Measurements from ENCODE around the gene USP13. TPM values are rescaled to one million over a fixed set of nuclear protein-coding genes. Genes with fewer than 3 reads are reported as not detected.

The USP13 gene
- total and polyA plus RNA-seq, 2 donors (not counting 1 experiment from before 2014, with no cell fraction given): 1.9 to 13.2 TPM

DNA sequence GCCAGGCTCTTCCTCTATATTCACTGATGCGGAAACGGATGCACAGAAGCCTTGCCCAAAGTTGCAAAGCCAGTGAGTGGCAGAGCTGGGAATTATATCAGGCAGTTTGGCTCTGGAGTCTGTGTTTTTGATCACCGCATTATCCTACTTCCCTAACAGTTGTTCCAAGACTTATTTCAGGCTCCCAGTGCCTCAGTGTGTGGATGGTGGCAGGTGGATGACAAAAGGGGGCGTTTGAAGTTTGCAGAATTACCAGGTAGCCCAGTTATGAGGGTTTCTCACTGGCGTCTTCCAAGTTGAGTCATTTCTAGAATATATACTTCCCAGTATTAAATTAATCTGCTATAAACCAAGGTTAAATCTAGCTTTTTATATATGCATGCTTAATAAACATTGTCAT is 81.0 kb downstream of the USP13 start:
- Histone ChIP-seq H2AFZ (ENCODE audit: insufficient read depth, low read depth, low read length, poor library complexity, severe bottlenecking) (no peak overlapping the region), H3K4me2 (replicated peaks; ENCODE audit: low read depth, low read length, poor library complexity, severe bottlenecking) (no peak overlapping the region), H3K9ac (ENCODE audit: low read length) (no peak overlapping the region), H4K20me1 (ENCODE audit: control insufficient read depth, insufficient read depth, low read length, poor library complexity, severe bottlenecking) (no peaks in the 10 kb centered on the region), H3K36me3 (replicated peaks in 1 of 2; ENCODE audit: control extremely low read depth in 1 of 2, control insufficient read depth in 1 of 2, extremely low read depth in 1 of 2, insufficient read depth in 2 of 2, low read length in 1 of 2) (peaks cover 1 to 19% of the 10 kb centered on the region in 2 experiments), H3K27ac (ENCODE audit: low read length in 2 of 2) (no peak overlapping the region), H3K4me1 (ENCODE audit: control insufficient read depth in 2 of 2, insufficient read depth in 2 of 2, low read length in 2 of 2) (no peaks in the 10 kb centered on the region), H3K9me3 (ENCODE audit: control extremely low read depth in 1 of 3, control insufficient read depth in 2 of 3, insufficient read depth in 1 of 3, low read length in 2 of 3) (no peaks in the 10 kb centered on the region), H3K4me3 (ENCODE audit: control extremely low read depth in 1 of 5, extremely low read depth in 1 of 5, insufficient read depth in 1 of 5, low read depth in 2 of 5, low read length in 4 of 5) (no peak overlapping the region), H3K27me3 (replicated peaks in 1 of 4; ENCODE audit: control extremely low read depth in 1 of 4, control insufficient read depth in 3 of 4, insufficient read depth in 4 of 4, low read length in 3 of 4) (no peaks in the 10 kb centered on the region), H3K79me2 (ENCODE audit: control insufficient read depth, insufficient read depth, low read length) (no peaks in the 10 kb centered on the region)
- ChIA-PET POLR2A (no interaction called here), CTCF (no interaction called here)
- TF ChIP-seq, protein P1, sequence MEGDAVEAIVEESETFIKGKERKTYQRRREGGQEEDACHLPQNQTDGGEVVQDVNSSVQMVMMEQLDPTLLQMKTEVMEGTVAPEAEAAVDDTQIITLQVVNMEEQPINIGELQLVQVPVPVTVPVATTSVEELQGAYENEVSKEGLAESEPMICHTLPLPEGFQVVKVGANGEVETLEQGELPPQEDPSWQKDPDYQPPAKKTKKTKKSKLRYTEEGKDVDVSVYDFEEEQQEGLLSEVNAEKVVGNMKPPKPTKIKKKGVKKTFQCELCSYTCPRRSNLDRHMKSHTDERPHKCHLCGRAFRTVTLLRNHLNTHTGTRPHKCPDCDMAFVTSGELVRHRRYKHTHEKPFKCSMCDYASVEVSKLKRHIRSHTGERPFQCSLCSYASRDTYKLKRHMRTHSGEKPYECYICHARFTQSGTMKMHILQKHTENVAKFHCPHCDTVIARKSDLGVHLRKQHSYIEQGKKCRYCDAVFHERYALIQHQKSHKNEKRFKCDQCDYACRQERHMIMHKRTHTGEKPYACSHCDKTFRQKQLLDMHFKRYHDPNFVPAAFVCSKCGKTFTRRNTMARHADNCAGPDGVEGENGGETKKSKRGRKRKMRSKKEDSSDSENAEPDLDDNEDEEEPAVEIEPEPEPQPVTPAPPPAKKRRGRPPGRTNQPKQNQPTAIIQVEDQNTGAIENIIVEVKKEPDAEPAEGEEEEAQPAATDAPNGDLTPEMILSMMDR (IDR thresholded peaks at IDR 0.05): no peak
- TF ChIP-seq EZH2 (IDR thresholded peaks at IDR 0.05; ENCODE audit: borderline replicate concordance, insufficient read depth, low read depth, low read length, poor library complexity, severe bottlenecking): no peak
- DNase-seq (no peak), ATAC-seq (ENCODE audit: low read depth) (no peak)
- no peaks in the 10 kb centered on the region for H3K27me3 Mint-ChIP-seq
- 100% methylated on average over 2 of the region's 5 CpGs for WGBS (ENCODE audit: insufficient coverage)
- H3K4me1 Mint-ChIP-seq: no peaks in the 10 kb centered on the region
- H3K27ac Mint-ChIP-seq: no peak overlapping the region
- H3K4me3 Mint-ChIP-seq: no peak overlapping the region
- H3K9me3 Mint-ChIP-seq (ENCODE audit: insufficient read depth): no peaks in the 10 kb centered on the region
- intact Hi-C loops (cut with micrococcal nuclease): no loop called here

DNA sequence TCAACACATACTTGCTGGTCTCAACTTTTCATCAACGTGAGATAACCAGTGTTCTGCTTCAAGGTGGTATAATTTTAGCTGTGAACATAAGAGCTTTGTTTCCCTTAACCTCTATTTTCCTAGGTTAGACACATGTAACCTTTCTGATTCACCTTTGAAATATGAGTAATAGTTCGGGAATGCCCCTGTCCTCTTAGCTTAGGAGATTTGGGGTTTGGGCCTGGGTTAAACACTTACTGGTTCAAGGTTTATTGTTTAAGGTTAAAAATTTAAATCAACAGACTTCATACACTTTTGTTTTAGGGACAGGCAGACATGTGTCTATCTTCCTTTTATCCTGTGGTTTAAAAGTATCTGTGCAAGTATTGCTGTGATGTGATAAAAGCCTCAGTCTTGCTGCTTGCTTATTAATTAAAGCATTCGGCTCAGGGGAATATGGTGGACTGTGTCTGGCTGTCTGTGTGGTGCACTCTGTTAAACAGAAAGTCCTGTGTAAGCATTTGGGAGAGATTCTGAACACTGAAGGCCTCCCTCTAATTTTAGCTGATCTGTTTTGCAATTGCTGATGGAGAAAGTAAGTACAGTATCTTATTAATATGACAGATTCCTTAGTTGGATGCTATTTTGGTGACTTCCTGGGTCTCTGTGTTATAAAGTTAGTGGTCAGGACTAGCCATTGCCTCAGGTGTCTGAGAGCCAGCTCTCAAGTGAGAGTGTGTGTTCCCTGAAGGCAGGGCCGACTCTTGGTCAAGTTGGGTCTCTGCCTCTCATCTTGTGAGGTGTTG is 81.8 kb downstream of the USP13 start:
- H3K27ac Mint-ChIP-seq: no peak overlapping the region
- no peak for ATAC-seq (ENCODE audit: low read depth)
- Histone ChIP-seq H3K4me2 (replicated peaks; ENCODE audit: low read depth, low read length, poor library complexity, severe bottlenecking) (no peak overlapping the region), H3K4me3 (ENCODE audit: control extremely low read depth in 1 of 5, extremely low read depth in 1 of 5, insufficient read depth in 1 of 5, low read depth in 2 of 5, low read length in 4 of 5) (no peak overlapping the region), H3K4me1 (ENCODE audit: control insufficient read depth in 2 of 2, insufficient read depth in 2 of 2, low read length in 2 of 2) (no peaks in the 10 kb centered on the region), H3K9ac (ENCODE audit: low read length) (no peak overlapping the region), H2AFZ (ENCODE audit: insufficient read depth, low read depth, low read length, poor library complexity, severe bottlenecking) (no peak overlapping the region), H3K27me3 (replicated peaks in 1 of 4; ENCODE audit: control extremely low read depth in 1 of 4, control insufficient read depth in 3 of 4, insufficient read depth in 4 of 4, low read length in 3 of 4) (no peaks in the 10 kb centered on the region), H3K36me3 (replicated peaks in 1 of 2; ENCODE audit: control extremely low read depth in 1 of 2, control insufficient read depth in 1 of 2, extremely low read depth in 1 of 2, insufficient read depth in 2 of 2, low read length in 1 of 2) (peaks cover 1 to 17% of the 10 kb centered on the region in 2 experiments), H4K20me1 (ENCODE audit: control insufficient read depth, insufficient read depth, low read length, poor library complexity, severe bottlenecking) (no peaks in the 10 kb centered on the region), H3K9me3 (ENCODE audit: control extremely low read depth in 1 of 3, control insufficient read depth in 2 of 3, insufficient read depth in 1 of 3, low read length in 2 of 3) (no peaks in the 10 kb centered on the region), H3K27ac (ENCODE audit: low read length in 2 of 2) (no peak overlapping the region), H3K79me2 (ENCODE audit: control insufficient read depth, insufficient read depth, low read length) (no peaks in the 10 kb centered on the region)
- ChIA-PET POLR2A (no interaction called here), CTCF (no interaction called here)
- intact Hi-C loops (cut with micrococcal nuclease): no loop called here
- no peak for TF ChIP-seq EZH2 (IDR thresholded peaks at IDR 0.05; ENCODE audit: borderline replicate concordance, insufficient read depth, low read depth, low read length, poor library complexity, severe bottlenecking)
- TF ChIP-seq, protein P1 (IDR thresholded peaks at IDR 0.05): no peak
- 100% methylated on average over 2 of the region's 4 CpGs for WGBS (ENCODE audit: insufficient coverage)
- DNase-seq: no peak
- no peaks in the 10 kb centered on the region for H3K9me3 Mint-ChIP-seq (ENCODE audit: insufficient read depth)
- no peak overlapping the region for H3K4me3 Mint-ChIP-seq
- no peaks in the 10 kb centered on the region for H3K4me1 Mint-ChIP-seq
- H3K27me3 Mint-ChIP-seq: no peaks in the 10 kb centered on the region
